GM21526 (cell line): ENCODE measurements around the gene POU6F2.
"Not testable (repeated sequence)": the region's sequence is repeated elsewhere in the genome, so short reads cannot be mapped to it uniquely, and the experiment has no call there.

Experiments used
- ATAC-seq: cut with Tn5 transposase; IDR thresholded peaks from one replicate; pipeline ENCODE4 v1.9.1; 2021; ENCODE audit warnings: moderate library complexity; ENCODE audit not compliant: unreplicated experiment, low FRiP score

Gene POU6F2

DNA sequence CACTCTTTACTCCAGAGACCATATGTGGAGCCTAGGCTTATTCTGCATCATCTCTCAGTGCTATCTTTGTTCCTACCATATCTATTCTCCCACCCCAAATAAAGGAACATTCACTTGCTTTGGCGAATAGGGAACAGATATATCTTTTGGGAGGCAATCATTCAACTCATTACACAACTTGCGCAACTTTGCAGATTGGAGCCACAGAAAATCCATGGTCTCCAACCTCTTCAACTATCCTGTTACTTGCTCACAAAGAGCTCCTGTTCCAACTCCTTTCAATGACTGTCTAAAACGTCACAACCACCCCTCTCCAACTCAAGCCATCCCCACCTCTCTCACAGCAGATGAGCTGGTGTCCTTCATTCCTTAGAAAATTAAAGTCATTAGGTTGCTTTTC, 203.7 kb downstream of the POU6F2 start:
- ATAC-seq, result no peak

DNA sequence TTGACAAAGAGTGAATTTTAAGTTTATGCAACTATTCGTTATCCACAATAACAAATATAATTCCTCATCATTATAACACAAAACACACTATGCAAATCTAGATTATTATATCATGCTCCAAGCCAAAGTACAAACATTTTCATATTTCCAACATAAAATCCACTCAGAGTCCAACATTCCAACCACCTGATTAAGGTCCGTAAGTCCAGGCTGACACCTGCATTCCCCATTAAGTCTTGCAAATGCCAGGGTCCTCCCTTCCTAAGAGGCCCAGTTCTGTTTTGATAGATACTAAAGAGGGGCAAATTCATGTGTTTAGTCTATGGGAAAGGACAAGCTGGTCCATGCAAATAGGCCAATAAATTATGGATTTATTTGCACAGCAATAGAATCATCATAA, 206.1 kb downstream of the POU6F2 start:
- no peak for ATAC-seq

DNA sequence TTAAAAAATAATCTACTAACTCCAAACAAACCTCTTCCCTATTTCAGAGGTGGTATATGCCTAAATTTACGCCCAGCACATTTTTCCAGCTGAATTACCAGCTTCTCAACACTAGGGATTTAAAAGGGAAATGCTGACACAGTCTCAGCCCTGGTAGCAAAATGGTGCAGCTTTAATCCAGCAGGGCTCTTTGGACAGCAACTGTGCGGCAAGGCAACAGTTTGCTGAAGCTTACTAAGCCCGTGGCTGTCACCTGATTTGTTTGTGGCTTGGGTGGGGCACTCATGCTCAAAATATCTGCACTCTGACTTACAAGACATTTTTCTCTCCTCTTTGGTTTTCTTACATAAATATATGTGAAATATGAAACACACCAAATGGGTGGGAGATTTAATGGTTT, 206.7 kb downstream of the POU6F2 start:
- ATAC-seq, result no peak

DNA sequence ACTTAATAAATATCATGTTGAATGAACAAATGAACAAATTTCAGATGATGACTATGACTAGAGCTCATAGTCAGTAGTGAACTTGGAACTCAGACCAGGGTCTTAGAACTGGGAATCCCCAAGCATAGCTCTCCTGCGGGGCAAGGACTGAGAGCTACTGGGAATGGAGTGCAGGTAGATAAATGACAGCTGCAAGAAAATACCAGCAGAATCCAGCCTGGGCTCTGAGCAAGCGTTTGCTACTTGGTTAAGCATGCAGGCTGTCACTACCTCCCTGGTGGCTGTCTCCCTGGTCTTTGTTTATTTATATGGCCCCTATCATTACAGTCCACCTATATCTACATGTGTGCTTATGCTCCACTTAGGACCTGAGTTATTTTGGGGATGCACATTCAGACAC, 208.4 kb downstream of the POU6F2 start:
- ATAC-seq, result no peak

DNA sequence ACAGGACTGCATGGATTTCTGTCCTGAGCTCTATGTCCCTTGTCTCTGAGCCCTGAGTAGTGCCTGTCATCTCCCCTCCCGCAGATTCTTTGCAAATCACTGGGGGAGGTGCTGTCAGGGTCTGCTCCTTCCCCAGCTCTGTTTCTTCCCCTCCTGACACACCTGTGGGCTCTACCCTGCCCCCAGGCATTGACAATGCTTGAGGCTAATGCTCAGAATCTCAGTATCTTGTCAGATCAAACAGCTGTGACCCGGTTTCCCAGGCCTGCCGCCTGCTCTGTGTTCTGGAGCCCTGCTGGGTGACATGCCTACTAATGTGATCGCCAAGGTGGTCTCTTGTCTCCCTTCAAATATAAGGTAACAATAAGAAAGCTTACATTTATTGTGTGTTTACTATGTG, 209.0 kb downstream of the POU6F2 start:
- ATAC-seq, result no peak

DNA sequence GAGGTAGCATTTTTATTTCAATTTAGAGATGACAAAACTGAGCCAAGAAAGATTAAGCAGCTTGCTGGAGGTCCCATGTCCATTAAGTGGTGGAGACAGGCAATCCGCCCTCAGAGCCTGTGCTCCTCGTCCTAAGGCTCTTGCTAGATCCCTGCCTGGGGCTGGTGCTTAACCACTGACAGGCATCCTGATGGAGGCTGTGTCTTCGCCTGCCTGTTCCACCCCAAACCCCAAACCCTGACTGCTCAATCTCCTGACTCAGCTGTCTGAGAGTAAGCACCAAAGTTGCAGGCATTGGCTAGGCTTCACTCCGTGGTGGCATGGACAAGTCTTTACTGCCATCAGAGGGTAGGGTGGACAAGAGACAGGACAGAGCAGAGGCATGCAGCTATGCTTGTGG, 209.4 kb downstream of the POU6F2 start:
- ATAC-seq, result no peak

DNA sequence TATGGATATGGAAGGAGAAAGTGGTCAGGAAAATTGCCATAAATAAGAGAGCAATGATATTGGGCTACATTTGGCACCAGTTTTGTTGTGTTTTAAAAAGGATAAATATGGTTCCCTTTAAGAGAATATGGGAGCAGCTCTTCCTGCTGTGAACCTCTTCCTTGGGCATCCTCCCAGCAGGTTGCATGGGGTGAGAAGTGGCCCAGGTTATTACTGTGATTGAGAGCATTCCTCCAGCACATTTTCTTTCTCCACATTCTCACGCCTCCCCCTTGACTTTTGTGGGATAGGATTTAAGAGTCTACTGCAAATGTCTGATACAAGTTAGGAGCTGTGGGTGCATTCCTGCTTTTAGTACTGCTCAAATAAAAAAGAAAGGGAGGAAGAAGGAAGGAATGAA, 214.8 kb downstream of the POU6F2 start:
- ATAC-seq, result no peak

DNA sequence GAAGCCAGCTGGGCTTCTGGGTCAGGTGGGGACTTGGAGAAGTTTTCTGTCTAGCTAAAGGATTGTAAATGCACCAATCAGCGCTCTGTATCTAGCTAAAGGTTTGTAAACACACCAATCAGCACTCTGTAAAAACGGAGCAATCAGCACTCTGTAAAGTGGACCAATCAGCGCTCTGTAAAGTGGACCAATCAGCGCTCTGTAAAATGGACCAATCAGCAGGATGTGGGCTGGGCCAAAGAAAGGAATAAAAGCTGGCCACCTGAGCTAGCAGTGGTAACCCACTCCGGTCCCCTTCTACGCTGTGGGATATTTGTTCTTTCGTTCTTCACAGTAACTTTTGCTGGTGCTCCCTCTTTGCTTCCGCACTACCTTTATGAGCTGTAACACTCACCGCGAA, 216.7 kb downstream of the POU6F2 start:
- ATAC-seq, result not testable (repeated sequence)

DNA sequence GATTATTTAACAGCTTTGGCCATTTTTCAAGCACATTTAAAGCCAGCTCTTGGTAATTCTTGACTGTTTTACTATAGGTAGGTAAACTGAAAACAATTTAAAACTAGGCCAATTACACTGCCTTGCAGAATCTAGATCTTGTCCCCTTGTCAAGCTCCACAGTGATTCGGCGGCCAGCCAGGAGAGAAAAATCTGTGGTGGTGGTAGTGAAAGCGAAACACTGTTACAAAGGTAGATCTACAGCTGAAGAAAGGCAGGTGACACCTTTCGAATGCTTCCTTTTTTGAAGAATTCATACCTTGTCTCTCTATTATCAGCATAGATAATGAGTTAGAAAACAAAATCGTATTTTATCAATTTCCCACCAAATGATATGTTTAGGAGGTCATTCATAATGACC, 218.3 kb downstream of the POU6F2 start:
- ATAC-seq, result no peak

DNA sequence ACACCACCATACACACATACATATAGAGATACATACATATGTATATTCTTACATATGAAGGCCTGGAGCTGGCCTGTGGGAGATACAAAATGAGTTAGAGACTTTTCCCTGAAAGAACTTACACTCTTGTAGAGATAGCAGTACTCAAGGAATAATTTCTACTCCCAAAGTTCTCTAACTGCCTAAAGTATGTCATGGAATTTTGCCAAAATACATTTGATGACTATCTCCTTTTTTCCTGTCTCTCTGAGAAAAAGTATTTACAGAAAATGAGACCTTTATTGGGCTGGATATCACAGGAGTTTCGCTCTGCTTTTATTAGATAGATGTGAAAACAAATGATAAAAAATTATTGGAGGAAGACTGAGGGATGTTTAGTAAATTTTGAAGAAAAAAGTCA, 220.1 kb downstream of the POU6F2 start:
- ATAC-seq, result no peak

DNA sequence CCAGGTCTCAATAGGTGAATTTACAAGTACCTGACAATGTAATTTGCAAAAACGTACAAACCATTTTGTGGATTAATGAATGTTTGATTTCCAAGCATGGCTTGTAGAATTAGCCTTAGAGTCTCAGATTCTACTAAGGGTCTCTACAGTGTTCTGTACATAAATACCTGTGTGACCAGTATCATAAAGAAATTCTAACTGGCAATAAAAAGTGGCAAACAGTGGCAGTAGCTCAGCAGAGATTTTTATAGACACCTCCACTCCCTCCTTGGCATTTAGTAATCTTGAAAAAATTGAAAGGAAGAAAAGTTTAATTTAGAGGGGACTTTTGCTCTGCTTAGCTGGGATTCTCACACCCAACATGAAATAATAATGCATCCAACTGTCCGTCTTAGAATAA, 220.8 kb downstream of the POU6F2 start:
- ATAC-seq, result no peak

DNA sequence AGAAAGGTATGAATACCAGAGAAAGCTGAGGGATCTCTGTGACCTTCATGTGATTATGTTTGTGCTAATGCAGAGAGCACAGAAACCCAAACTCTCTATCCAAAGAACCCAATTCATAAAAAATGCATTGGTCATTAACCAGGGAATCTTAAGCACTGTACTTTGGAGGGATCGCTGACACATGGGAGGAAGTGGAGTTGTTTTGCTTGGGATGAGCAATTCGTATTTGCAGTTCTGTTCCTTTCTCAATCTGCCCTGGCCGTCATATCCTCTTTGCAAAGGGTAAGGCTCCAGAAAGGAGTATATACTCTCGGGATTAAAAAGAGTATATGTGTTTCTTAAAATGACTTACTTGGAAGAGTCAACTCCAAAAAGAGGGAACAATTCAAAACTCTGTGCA, 221.3 kb downstream of the POU6F2 start:
- ATAC-seq, result no peak

DNA sequence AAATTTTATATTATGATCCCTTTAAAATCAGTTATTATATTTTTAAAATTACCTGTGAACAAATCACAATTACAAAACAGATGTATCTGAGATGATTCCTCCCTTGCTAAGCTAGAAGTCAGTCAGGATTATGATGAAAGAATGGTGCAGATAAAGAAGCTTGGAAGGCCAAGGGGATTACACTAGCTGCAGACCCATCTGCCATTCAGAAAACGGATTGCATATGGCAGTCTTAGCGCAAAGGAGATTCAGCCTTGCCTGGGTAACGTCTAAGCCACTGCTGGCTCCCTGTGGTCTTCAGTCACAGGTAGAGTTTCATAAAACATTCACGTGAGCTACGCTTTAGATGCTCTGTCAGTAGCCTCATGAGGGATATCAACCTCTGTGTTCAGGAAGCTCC, 222.2 kb downstream of the POU6F2 start:
- no peak for ATAC-seq

DNA sequence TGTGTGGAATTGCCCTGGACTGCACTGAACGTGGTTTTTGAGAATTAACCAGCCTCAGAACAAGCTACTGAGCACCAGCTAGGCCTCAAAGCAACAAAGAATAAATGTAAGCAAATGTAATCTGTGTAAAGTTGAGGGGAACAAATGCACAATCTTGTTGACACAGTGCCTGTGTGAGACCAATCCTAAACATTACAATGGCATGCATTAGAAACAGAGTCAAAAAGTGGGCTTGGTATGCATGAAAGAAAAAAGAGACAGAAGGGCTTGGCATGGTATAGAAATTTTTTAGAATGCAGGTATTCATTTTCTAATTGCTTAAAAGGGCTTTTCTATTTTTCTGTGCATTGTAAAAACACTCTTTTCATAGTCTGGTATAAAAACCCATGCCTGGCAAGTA, 224.3 kb downstream of the POU6F2 start:
- no peak for ATAC-seq

DNA sequence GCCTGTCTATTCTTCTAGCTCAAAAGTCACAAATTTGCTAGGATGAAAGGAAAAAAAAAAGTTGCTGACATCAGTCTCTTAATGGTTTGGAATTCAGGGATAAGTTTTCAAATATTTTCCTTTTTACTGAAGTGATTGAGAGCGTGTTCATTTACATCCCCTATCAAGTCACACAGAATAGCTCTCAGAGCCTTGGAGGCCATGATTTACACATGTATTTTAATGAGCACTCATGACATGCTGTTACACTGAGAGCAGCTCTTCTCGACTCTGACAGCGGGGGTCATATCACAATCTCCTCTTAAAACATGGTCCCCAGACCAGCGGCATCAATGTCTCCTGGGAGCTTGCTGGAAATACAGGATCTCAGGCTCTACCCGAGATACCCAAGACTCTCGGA, 232.7 kb downstream of the POU6F2 start:
- no peak for ATAC-seq

DNA sequence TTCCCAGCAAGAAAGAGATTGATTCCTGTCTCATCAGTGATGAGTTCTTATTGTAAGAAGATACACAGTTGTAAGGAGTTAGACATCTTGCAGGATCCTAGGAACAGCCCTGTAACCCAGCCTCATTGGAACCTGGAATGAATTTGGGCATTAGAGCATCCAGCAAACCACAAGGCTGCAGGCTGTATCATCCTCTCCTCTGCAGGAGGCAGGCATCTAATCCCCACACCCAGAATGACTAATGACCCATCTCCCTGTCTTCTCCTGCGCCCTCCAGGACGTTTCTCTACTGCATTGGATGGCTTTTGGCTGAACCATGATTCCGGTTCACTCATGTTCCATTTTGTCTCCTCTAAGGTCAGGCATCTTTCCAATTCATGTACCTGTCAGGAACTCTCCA, 233.9 kb downstream of the POU6F2 start:
- no peak for ATAC-seq

DNA sequence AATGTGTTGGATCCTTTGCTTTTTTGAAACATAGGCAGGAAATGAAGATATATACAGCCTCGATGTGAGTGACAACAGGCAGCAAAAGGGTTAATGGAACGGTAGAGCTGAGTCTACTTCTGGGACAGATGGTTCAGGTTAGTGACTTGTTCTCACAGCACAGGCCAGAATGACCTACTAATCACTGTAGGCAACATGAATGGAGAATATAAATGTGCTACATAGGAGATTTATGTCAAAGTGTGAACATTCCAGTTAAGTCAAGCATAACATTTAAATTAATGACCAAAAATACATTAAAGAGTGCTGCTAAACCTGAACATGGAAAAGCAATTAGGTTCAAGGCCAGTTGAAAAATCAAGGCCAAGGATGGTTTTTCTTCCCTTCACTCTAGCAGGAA, 235.2 kb downstream of the POU6F2 start:
- ATAC-seq, result no peak

DNA sequence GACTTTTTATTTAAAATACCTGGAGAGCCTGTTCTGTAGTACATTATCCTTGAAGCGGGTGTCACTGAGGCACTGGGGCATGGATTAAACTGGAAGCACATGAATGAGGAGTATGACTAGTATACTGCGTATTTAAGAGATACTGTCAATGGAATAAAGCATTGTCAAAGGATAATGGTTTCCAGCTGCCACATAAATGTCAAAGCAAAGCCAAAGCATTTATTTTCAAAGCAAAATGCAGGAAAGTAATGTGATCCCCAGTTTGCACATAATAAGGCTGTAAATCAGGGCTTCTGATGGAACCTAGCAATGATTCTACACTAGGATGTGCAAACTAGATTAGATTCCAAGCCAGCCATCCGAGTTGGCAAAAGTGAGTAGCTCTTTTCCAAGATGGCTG, 240.1 kb downstream of the POU6F2 start:
- no peak for ATAC-seq

DNA sequence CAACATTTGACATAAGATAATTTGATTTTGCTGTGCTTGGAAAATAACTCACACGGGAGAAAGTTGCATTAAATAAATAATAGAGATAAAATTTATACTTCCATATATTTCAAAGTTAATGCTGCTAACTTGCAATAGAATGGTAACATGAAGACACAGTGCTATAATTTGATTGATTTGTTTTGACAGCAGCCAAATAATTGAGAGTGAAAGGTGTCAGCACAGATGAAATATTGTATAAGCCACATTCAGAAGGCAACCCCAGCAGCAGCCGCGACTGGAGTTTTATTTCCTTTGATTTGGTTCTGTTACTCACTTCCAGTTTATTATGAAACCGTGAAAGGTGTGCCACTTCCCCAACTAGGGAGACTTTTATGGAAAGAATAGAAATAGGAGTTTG, 242.2 kb downstream of the POU6F2 start:
- ATAC-seq, result no peak

DNA sequence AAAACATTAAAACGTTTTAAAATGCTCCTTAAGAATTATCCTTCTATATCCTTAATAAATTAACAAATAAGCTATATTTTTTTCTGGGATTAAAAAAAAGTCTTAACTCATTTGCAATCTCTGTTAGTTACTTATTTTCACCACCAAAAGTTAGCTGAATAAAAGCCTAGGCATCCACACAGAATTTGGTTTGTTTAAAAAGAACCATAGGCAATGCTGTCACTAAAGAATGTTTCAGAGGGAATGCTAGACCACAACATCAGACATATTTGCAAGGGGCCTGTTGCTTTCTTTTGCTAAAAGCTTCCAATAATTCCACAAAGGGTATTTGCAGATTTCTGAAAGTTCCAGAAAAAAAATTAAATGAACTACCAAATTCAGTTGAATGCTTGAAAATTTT, 244.2 kb downstream of the POU6F2 start:
- no peak for ATAC-seq

DNA sequence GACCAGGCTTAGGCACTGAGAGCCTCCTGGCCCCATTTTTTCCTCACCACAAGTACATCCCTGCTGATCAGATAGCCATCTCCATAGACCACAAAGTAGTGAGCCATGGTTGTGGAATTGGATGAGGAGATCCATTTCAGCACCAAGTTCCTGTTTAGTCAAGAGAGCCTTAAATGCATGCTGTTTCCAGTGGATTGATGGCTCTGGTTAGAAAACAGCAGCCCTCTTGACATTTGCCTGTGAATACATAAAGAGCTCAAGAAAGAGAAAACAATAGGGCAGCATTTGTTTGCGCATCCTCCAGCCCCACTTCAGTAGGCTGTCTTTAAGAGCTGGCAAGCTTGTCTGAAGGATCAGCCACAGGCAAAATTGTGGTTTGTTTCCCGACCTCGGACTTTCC, 251.2 kb downstream of the POU6F2 start:
- ATAC-seq, result no peak

DNA sequence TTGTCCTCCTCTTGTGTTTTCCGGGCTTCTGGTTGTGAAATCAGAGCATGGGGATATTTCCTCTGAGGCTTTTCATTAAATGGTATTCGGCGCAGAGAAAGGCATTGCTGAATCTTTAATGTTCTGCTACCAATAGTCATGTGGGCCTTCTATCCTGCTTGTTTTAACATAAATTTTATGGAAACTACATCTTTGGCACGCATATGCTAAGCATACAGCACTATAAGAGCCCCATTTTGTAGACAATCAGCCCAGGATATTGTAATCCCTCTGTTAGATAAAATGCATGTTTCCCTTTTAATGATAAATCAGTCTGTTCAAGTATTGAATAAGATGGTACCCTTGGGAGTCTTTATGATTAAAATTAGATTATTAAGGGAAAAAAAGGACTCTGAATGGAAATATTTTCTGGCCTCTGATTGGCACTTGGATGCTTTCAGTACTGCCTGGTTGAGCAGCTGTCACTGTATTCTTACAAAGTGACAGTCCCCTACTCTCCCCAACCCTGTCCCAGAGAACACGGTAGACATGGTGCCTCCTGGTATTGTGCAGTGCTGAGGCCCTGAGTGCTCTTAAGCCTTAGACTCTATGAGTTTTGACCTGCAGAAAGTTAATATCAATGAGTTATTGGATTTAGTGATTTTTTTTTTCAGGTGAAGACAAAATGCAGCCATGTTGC, 256.3 kb downstream of the POU6F2 start:
- no peak for ATAC-seq

DNA sequence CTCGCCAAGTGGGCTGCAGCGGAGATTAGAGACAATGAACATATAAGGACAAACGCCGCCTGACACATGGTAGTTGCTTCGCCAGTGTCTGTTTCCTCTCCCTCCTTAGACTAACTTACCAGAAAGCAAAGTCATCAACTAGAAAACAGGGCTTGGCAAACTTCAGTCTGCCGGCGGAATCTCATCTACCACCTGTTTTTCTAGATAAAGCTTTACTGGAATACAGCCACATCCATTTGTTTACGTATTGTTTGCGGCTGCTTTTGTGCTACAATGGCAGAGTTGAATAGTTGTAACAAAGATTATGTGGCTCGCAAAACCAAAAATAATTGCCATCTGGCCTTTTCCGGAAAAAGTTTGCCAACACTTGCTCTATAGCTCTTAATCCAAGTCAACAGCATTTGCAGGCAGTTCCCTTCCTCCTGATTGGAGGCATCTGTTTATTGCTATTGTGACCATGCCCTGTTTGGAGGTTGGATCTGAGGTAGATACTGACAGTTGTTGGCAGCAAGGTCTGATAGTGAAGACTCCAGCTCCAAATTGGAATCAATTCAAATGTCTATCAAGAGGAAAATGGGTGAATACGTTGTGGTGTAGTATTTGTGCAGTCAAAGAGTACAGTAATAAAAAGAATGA, 260.6 kb downstream of the POU6F2 start:
- no peak for ATAC-seq
